Esophagus muscularis mucosa (tissue), 4 donors: ENCODE data around the gene NPHP4. TPM values are rescaled to one million over a fixed set of nuclear protein-coding genes. Genes with fewer than 3 reads are reported as not detected.

Experiments used
- DNase-seq: peaks from one replicate; pipeline ENCODE4 v3.0.0-alpha.2; 2017; ENCODE audit errors: extremely low spot score
- H3K27ac ChIP-seq, 4 donors: fragments of 200-600 bp; sonication (generic); replicated peaks in 1 of 4; 1 replicate in 3 of 4; 2 replicates in 1 of 4; pipeline ENCODE4 v1.5.1; 2016 to 2019; ENCODE audit warnings: mild to moderate bottlenecking in 1 of 4
- H3K27me3 ChIP-seq, 4 donors: fragments of 200-600 bp; sonication (generic); one replicate each; pipeline versions ENCODE4 v1.5.1 to v1.6.0; 2016 to 2019
- H3K36me3 ChIP-seq, 4 donors: fragments of 200-600 bp; sonication (generic); one replicate each; pipeline ENCODE4 v1.5.1; 2016 to 2019
- H3K4me1 ChIP-seq, 4 donors: fragments of 200-600 bp; sonication (generic); one replicate each; pipeline ENCODE4 v1.5.1; 2016 to 2019
- H3K4me3 ChIP-seq, 4 donors: fragments of 200-600 bp; sonication (generic); 1 replicate in 2 of 4; 2 replicates in 2 of 4; pipeline ENCODE4 v1.5.1; 2016 to 2019; ENCODE audit warnings: mild to moderate bottlenecking in 4 of 4, moderate library complexity in 1 of 4
- H3K9me3 ChIP-seq, 4 donors: fragments of 200-600 bp; sonication (generic); 1 replicate in 3 of 4; 2 replicates in 1 of 4; pipeline ENCODE4 v1.5.1; 2016 to 2019
- EP300 ChIP-seq: sonication (generic); formaldehyde crosslinking; IDR thresholded peaks from one replicate; pipeline ENCODE4 v1.6.1; 2017; ENCODE audit warnings: antibody characterized with exemption
- POLR2A ChIP-seq: fragments of 450-650 bp; IDR thresholded peaks from one replicate; pipeline ENCODE4 v1.6.1; 2017; ENCODE audit warnings: antibody characterized with exemption, moderate library complexity, mild to moderate bottlenecking, low read depth
- POLR2AphosphoS5 ChIP-seq, 2 donors: sonication (generic); formaldehyde crosslinking; IDR thresholded peaks; one replicate each; pipeline ENCODE4 v1.6.1; 2017; ENCODE audit warnings: antibody characterized with exemption in 2 of 2
- WGBS: methylation state at CpG from one replicate; pipeline ENCODE4 v1.1.5; 2018; 5-methylcytosine and 5-hydroxymethylcytosine counted together
- intact Hi-C: fragments of 100-400 bp; cut with DNase I; formaldehyde crosslinking; loops from one replicate; pipeline ENCODE4 v1.15.1; 2023
- total RNA-seq, 4 donors: library from RNA; depleted of rRNA; stranded (reverse); fragments of >200 nt; gene quantifications; one replicate each; pipeline versions ENCODE4 v1.1.0 to v1.2.1, GENCODE V29; 2016
- TF ChIP-seq, protein P1 (sequence below), 3 experiments: fragments of 200-600 bp in 2 of 3; fragments of 450-650 bp in 1 of 3; sonication (generic) in 2 of 3; IDR thresholded peaks; one replicate each; pipeline ENCODE4 v1.5.1; 2017 to 2019; ENCODE audit warnings: antibody characterized with exemption in 3 of 3, mild to moderate bottlenecking in 2 of 3, moderate library complexity in 1 of 3

NPHP4 gene
- total RNA-seq, 4 donors from 2014 or later = 6.5 to 9.1 (median 8.0) TPM

- Histone ChIP-seq H3K4me3 (no peak overlapping the region), H3K36me3 (peaks cover 0 to 47% (median 27%) of the 10 kb centered on the region in 4 donors), H3K9me3 (no peaks in the 10 kb centered on the region), H3K27ac (no peak overlapping the region), H3K27me3 (no peaks in the 10 kb centered on the region), H3K4me1 (no peaks in the 10 kb centered on the region)
- 97% methylated on average over 8 of the region's 8 CpGs for WGBS
- no peak for DNase-seq
- TF ChIP-seq POLR2A = no peak
- TF ChIP-seq POLR2AphosphoS5 (IDR thresholded peaks at IDR 0.05) = no peak
- TF ChIP-seq, protein P1, sequence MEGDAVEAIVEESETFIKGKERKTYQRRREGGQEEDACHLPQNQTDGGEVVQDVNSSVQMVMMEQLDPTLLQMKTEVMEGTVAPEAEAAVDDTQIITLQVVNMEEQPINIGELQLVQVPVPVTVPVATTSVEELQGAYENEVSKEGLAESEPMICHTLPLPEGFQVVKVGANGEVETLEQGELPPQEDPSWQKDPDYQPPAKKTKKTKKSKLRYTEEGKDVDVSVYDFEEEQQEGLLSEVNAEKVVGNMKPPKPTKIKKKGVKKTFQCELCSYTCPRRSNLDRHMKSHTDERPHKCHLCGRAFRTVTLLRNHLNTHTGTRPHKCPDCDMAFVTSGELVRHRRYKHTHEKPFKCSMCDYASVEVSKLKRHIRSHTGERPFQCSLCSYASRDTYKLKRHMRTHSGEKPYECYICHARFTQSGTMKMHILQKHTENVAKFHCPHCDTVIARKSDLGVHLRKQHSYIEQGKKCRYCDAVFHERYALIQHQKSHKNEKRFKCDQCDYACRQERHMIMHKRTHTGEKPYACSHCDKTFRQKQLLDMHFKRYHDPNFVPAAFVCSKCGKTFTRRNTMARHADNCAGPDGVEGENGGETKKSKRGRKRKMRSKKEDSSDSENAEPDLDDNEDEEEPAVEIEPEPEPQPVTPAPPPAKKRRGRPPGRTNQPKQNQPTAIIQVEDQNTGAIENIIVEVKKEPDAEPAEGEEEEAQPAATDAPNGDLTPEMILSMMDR (IDR thresholded peaks at IDR 0.05) = no peak
- TF ChIP-seq EP300 = no peak
- intact Hi-C loops = no loop called here
Observed at GRCh38 chr1:5974631-5975030, 17.6 kb downstream of the NPHP4 start.

GRCh38 chr1:5973771-5974170 is 18.5 kb downstream of the NPHP4 start:
- WGBS = 78% methylated on average over 11 of the region's 11 CpGs
- TF ChIP-seq POLR2AphosphoS5 (IDR thresholded peaks at IDR 0.05) (no peak), POLR2A (no peak), EP300 (no peak)
- TF ChIP-seq, protein P1 (IDR thresholded peaks at IDR 0.05) = no peak
- no peak overlapping the region for H3K27ac ChIP-seq
- no peaks in the 10 kb centered on the region for H3K27me3 ChIP-seq
- H3K4me1 ChIP-seq = no peaks in the 10 kb centered on the region
- intact Hi-C loops = no loop called here
- H3K36me3 ChIP-seq = peaks cover 0 to 47% (median 28%) of the 10 kb centered on the region in 4 donors
- DNase-seq = no peak
- H3K4me3 ChIP-seq = no peak overlapping the region
- no peaks in the 10 kb centered on the region for H3K9me3 ChIP-seq

DNA sequence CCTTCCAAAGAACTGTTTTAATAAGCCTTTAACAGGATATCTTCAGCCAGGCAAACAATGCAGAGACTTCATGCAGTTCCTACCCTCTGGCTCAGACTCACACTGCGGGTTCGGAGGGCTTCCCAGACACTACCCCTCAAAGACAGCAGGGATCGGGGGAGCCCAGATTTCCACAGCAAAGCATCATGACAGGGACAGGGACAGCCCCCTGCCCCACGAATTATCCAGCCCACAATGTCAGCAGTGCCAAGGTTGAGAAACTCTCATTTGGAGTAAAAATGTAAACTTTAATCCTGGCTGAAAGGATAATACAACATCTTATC is 20.1 kb downstream of the NPHP4 start:
- WGBS = 85% methylated on average over 4 of the region's 4 CpGs
- Histone ChIP-seq H3K27me3 (no peaks in the 10 kb centered on the region), H3K9me3 (no peaks in the 10 kb centered on the region), H3K27ac (no peak overlapping the region), H3K36me3 (peaks cover 8 to 55% (median 40%) of the 10 kb centered on the region in 4 donors), H3K4me1 (no peaks in the 10 kb centered on the region), H3K4me3 (no peak overlapping the region)
- TF ChIP-seq, protein P1 (IDR thresholded peaks at IDR 0.05) = no peak
- TF ChIP-seq EP300 = no peak
- TF ChIP-seq POLR2AphosphoS5 (IDR thresholded peaks at IDR 0.05) = no peak
- no peak for TF ChIP-seq POLR2A
- intact Hi-C loops = no loop called here
- DNase-seq = no peak

- Histone ChIP-seq H3K27me3 (no peaks in the 10 kb centered on the region), H3K27ac (no peak overlapping the region), H3K36me3 (peaks cover 12 to 55% (median 42%) of the 10 kb centered on the region in 4 donors), H3K4me1 (no peaks in the 10 kb centered on the region), H3K9me3 (no peaks in the 10 kb centered on the region), H3K4me3 (no peak overlapping the region)
- intact Hi-C loops = no loop called here
- no peak for TF ChIP-seq POLR2A
- no peak for TF ChIP-seq EP300
- TF ChIP-seq, protein P1 (IDR thresholded peaks at IDR 0.05) = no peak
- TF ChIP-seq POLR2AphosphoS5 (IDR thresholded peaks at IDR 0.05) = no peak
- WGBS = 92% methylated on average over 22 of the region's 22 CpGs
- DNase-seq = no peak
Observed at GRCh38 chr1:5971471-5972197, 20.6 kb downstream of the NPHP4 start.
